ENCODE data around the gene IQGAP2.
"Not testable (repeated sequence)": the region's sequence is repeated elsewhere in the genome, so short reads cannot be mapped to it uniquely, and the experiment has no call there.

Gene IQGAP2

GRCh38 chr5:76585783-76586217, 182.7 kb downstream of the IQGAP2 start:
- DNase-seq = no peak

- DNase-seq = no peak
Observed at GRCh38 chr5:76586531-76586930, 183.4 kb downstream of the IQGAP2 start.

- DNase-seq = no peak
Observed at GRCh38 chr5:76590027-76590426, 186.9 kb downstream of the IQGAP2 start.

DNA sequence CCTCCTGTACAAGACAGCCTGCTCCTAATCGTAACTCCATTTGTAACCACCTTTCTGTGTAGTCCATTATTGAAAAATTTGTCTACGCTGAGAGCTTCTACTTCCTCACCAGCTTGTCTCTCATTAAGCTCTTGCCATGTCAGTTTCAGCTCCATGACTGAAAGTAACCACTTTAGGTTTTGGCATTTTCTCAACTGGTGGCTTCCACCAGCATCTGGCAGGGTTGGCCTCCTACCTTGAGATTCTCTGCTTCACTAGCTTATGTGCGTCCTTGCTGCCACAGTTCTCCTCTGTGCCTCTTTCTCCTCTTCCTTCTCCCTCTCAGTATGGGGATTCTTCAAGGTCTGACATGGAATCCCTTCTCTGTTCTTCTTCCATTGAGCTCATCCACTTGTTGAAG, 188.3 kb downstream of the IQGAP2 start:
- DNase-seq = no peak

- no peak for DNase-seq
Observed at GRCh38 chr5:76592692-76593091, 189.6 kb downstream of the IQGAP2 start.

- no peak for DNase-seq
Observed at GRCh38 chr5:76594107-76594506, 191.0 kb downstream of the IQGAP2 start.

DNA sequence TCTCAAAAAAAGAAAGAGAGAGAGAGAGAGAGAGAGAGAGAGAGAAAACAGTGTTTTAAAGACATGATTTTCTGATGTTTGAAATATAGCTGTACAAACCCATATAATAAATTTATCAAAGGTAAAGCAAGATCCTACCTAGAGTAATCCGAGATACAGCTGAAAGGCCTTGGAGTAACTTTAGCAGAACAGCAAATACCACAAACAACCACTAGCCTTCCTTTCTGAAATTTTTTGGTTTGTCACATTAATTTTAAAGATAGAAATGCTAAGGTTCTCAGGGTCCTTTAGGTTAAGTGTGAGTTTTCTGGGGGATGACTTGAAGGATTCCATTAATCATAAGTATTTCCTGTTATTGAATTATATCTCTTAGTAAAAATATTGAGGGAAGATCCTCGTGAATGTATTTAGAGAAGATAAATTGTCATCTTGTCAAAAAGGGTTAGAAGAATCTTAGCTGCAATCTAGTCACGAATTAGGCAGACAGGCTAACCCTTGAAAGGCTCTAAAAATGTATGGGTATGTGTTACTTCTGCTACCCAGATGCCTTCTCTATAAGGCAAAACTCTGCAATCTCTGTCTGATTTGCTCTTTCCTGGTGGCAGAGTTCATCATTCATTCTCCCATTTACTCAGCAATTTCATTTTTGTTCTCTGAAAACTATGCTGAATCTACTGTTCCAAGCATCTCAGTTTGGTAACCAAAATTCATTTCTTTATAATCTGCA, 192.8 kb downstream of the IQGAP2 start:
- DNase-seq = no peak

DNA sequence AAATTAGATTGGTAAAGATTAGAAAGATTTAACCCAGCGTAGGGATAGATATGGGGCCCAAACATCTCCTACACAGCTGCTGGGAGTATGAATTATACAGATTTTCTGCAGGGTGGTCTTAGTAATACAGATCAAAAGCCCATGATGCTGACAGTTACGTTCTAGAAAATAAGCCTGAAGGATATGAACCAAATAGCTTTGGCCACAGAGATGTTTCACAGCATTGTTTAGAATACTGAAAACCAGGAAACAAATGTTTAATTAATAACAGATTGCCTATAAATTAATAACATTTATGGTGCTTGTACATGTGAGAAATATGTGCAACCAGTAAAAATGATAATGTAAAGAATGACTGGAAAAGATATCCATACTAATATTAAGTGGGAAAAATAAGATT, 195.4 kb downstream of the IQGAP2 start:
- no peak for DNase-seq

DNA sequence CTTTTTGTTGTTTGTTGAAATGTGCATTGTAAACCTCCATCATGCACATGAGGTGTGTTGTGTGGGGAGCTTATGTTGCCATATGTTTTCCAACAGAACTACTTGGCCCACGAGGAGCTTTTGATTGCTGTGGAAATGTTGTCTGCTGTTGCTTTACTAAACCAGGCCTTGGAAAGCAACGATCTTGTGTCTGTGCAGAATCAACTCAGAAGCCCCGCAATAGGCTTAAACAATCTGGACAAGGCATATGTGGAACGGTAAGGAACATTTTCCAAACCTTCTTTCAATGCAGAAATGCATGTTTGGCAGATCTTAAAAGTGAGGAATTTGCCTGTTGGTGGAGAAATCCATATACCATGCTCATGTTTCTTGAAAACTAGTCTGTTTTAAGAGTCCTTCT, 197.6 kb downstream of the IQGAP2 start:
- DNase-seq = no peak

- no peak for DNase-seq
Observed at GRCh38 chr5:76601470-76601869, 198.4 kb downstream of the IQGAP2 start.

DNA sequence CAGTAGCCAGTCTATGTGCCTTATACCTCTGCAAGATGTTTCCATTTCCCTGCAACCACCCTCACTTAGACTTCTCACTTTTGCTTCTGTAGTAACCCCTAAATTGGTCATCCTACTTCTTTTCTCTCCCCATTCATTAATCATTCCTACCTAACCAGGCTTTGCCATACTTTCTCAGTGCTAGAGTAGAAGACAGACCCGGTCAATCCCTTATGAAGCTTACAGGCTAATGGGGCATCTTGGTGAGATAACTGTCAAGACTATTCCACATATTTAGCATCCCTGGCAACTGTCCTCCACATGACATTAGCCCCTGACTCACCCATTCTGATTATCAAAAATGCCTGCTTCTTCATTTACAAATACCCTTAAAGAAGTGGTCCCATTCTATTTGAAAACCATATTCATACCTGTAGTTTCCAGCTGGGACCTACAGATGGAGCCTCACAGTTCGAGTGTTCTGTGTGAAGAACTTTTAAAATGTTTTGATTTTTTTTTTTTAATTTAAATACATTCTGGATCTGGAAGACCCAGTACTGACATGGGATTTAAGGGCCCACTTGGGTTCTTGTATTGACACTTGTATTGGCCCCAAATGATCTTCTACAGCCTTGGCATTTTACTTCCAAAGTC, 199.1 kb downstream of the IQGAP2 start:
- no peak for DNase-seq

- DNase-seq = not testable (repeated sequence)
Observed at GRCh38 chr5:76603991-76604390, 200.9 kb downstream of the IQGAP2 start.

GRCh38 chr5:76604838-76605237, 201.8 kb downstream of the IQGAP2 start:
- DNase-seq = no peak

DNA sequence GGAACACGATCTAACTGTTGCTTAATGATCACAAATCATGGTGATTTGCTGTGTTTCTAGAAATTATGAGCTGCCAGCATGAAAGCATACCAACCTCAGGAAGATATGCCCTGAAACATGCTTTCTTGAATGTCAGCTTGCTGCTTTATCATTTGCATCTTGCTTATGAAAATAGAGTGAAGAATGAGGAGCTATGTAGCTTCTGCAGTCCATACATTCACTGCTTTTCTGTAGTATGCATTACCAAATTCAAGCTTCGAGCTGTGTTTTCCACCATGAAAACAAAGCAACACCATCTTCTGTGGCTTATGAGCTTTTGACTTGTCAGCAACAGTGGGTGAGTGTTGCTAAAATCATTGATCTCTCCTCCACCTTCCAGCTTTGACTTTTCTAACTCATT, 203.6 kb downstream of the IQGAP2 start:
- DNase-seq = no peak

DNA sequence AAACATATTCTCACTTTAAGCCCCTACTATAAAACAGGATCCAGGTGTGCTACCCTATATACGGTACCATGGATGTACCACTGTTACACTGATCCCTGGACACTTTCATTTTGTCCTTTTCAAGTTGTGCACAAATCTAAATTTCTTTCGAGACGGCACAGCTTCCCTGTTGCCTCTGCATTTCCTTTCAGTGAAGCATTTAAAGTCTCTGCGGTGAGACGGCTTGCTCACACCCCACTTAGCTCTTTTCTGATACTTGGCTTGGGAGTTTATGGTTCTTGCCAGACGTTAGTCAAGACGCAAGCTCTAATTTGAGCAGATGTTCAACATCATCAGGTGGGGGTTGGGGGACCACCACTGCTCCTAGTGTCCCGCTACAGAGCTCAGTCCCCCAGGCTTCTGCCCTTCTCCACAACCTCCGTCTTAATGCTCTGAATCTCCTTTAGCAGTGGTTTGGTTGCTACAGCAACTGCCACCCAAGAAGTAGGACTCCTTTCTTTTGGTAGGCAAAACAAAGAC, 204.3 kb downstream of the IQGAP2 start:
- no peak for DNase-seq

DNA sequence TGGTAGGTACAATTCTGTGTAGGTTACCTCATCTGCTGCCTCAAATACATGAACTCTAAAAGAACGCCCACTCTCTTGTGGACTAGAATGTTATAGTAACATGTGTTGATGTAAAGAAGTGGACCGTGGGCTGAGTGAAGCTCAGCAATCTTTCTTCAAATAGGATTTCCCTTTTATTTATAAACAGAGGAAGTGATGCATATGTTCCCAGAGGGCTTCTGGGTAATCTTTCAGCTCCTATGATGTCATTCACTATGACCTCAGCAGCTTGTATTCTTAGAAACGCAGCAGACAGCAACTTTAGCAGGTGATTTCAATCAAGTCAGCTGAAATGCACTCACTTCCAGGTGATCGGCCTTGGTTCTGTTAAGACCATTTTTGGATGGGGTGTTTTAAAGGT, 205.7 kb downstream of the IQGAP2 start:
- no peak for DNase-seq

- no peak for DNase-seq
Observed at GRCh38 chr5:76610196-76610595, 207.1 kb downstream of the IQGAP2 start.

- DNase-seq = no peak
Observed at GRCh38 chr5:76612942-76613341, 209.9 kb downstream of the IQGAP2 start.

GRCh38 chr5:76615759-76616158, 212.7 kb downstream of the IQGAP2 start:
- DNase-seq = no peak

- no peak for DNase-seq
Observed at GRCh38 chr5:76616206-76616605, 213.1 kb downstream of the IQGAP2 start.

GRCh38 chr5:76617229-76617628, 214.1 kb downstream of the IQGAP2 start:
- no peak for DNase-seq

DNA sequence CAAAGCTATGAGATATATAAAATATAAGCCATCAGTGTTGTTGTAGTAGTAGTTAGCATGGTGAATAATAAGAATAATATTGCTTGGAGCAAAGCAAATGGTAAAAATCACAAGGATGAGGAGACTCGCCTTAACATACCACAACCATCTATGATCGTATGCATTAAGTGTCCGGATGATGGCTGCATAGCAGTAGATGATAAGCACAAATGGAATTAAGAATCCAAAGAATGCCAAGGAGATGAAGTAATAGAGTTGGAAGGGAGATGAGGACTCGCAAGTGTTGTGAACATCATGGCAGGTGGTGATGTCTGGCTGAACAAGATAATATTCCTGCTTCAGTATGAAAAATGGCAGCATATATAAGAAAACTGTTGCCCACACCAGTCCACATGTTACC, 214.6 kb downstream of the IQGAP2 start:
- DNase-seq = no peak

DNA sequence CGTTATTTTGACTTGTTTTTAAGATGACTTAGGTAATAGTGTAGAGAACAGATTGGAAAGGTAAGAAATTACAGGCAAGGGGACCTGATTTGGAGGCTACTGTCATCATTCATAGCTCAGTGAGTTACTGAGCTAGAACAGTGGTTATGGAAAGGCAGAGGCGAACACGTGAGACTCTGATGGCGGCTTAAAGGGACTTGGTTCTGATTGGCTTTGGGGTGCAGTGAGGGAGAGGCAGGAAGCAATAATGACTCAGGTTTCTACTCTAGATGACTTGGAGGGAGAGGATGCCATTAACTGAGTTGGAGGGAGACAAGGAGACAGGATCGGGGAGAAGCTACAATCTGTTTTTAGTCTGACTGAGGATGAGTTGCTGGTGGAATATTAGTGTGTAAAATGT, 217.1 kb downstream of the IQGAP2 start:
- DNase-seq = no peak

DNA sequence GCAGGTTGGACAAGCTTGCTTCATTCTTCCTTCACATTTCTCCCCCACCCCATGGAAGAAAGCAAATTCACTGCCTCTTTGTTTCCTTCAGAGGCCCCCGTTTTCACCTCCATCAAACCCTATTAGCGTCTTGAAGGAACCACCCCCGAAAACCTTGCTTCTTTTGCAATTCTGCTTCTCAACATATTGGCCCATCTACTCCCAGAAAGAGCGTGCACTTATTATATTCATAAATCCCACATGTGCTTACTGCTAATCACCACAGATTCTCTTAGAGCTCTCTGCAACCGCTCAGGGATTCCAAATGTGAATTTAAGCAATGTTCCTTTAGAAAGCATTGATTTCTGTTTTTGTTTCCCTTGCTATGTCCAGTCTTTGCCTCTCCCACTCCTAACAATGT, 219.0 kb downstream of the IQGAP2 start:
- no peak for DNase-seq
